Measurements from ENCODE around the gene GFRA1. TPM values are rescaled to one million over a fixed set of nuclear protein-coding genes. Genes with fewer than 3 reads are reported as not detected.

Gene GFRA1
- polyA plus RNA-seq, 3 donors, result not detected

DNA sequence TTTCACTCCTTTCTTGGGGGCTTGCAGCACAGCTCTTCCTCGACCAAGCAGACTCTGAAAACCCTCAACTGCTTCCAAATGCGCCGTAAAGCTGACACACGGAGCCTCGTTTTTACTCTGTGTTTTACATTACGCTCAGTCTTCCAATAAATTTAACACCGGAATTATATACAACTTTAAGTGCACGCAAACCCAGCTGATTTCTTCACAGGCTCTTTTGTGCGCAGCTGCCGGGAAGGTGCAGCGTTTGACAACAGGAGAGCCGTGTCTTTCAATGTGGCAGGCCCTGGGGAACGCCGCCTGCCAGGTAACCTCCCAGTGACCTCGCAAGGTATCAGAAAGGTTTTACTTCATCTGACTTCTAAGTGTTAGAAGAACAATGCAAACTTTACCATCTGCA lies 35.0 kb downstream of the GFRA1 start:
- H2AFZ ChIP-seq (ENCODE audit: insufficient read depth, low read depth, low read length, poor library complexity, severe bottlenecking), result no peak overlapping the region
- H3K27ac ChIP-seq (ENCODE audit: low read depth in 1 of 2, low read length in 2 of 2), result no peak overlapping the region
- no peak overlapping the region for H3K9ac ChIP-seq (ENCODE audit: insufficient read depth, low read length, poor library complexity, severe bottlenecking)
- H3K4me1 ChIP-seq (ENCODE audit: control insufficient read depth in 1 of 2, insufficient read depth in 2 of 2, low read length in 2 of 2), result no peaks in the 10 kb centered on the region
- WGBS (ENCODE audit: insufficient coverage), result 91% methylated on average over 15 of the region's 15 CpGs
- no peak overlapping the region for H3K4me3 Mint-ChIP-seq
- H3K9me3 ChIP-seq (replicated peaks in 1 of 2; ENCODE audit: control insufficient read depth in 1 of 2, insufficient read depth in 1 of 2, low read length in 2 of 2), result peaks cover 0 to 8% of the 10 kb centered on the region in 2 donors
- no peaks in the 10 kb centered on the region for H3K4me1 Mint-ChIP-seq
- intact Hi-C loops (cut with micrococcal nuclease), result no loop called here
- no peaks in the 10 kb centered on the region for H4K20me1 ChIP-seq (ENCODE audit: insufficient read depth, low read length)
- no peaks in the 10 kb centered on the region for H3K36me3 ChIP-seq (replicated peaks in 1 of 2; ENCODE audit: control insufficient read depth in 1 of 2, insufficient read depth in 2 of 2, low read length in 2 of 2)
- no peak for DNase-seq
- H3K27ac Mint-ChIP-seq, result peak overlapping the region in 1 of 7 donors; percentile 35
- H3K9me3 Mint-ChIP-seq, result peaks cover 0 to 6% (median 3%) of the 10 kb centered on the region in 7 donors
- no peaks in the 10 kb centered on the region for H3K79me2 ChIP-seq (ENCODE audit: insufficient read depth, low read length)
- no peak overlapping the region for H3K4me3 ChIP-seq (replicated peaks in 1 of 3; ENCODE audit: low read depth in 2 of 3, low read length in 3 of 3)
- TF ChIP-seq, protein P1, sequence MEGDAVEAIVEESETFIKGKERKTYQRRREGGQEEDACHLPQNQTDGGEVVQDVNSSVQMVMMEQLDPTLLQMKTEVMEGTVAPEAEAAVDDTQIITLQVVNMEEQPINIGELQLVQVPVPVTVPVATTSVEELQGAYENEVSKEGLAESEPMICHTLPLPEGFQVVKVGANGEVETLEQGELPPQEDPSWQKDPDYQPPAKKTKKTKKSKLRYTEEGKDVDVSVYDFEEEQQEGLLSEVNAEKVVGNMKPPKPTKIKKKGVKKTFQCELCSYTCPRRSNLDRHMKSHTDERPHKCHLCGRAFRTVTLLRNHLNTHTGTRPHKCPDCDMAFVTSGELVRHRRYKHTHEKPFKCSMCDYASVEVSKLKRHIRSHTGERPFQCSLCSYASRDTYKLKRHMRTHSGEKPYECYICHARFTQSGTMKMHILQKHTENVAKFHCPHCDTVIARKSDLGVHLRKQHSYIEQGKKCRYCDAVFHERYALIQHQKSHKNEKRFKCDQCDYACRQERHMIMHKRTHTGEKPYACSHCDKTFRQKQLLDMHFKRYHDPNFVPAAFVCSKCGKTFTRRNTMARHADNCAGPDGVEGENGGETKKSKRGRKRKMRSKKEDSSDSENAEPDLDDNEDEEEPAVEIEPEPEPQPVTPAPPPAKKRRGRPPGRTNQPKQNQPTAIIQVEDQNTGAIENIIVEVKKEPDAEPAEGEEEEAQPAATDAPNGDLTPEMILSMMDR (IDR thresholded peaks at IDR 0.05), result no peak
- H3K36me3 Mint-ChIP-seq, result no peaks in the 10 kb centered on the region
- H3K4me2 ChIP-seq (replicated peaks; ENCODE audit: extremely low read depth, low read length, poor library complexity, severe bottlenecking), result no peak overlapping the region
- H3K27me3 ChIP-seq (ENCODE audit: control insufficient read depth in 2 of 2, insufficient read depth in 2 of 2, low read length in 2 of 2), result no peaks in the 10 kb centered on the region
- H3K27me3 Mint-ChIP-seq (ENCODE audit: low read depth in 3 of 3), result no peaks in the 10 kb centered on the region

- Histone ChIP-seq H3K4me2 (replicated peaks; ENCODE audit: extremely low read depth, low read length, poor library complexity, severe bottlenecking) (no peak overlapping the region), H3K79me2 (ENCODE audit: insufficient read depth, low read length) (no peaks in the 10 kb centered on the region), H3K27me3 (ENCODE audit: control insufficient read depth in 2 of 2, insufficient read depth in 2 of 2, low read length in 2 of 2) (no peaks in the 10 kb centered on the region), H3K27ac (ENCODE audit: low read depth in 1 of 2, low read length in 2 of 2) (no peak overlapping the region), H3K4me1 (ENCODE audit: control insufficient read depth in 1 of 2, insufficient read depth in 2 of 2, low read length in 2 of 2) (no peaks in the 10 kb centered on the region), H3K36me3 (replicated peaks in 1 of 2; ENCODE audit: control insufficient read depth in 1 of 2, insufficient read depth in 2 of 2, low read length in 2 of 2) (no peaks in the 10 kb centered on the region), H4K20me1 (ENCODE audit: insufficient read depth, low read length) (no peaks in the 10 kb centered on the region), H2AFZ (ENCODE audit: insufficient read depth, low read depth, low read length, poor library complexity, severe bottlenecking) (no peak overlapping the region), H3K9me3 (replicated peaks in 1 of 2; ENCODE audit: control insufficient read depth in 1 of 2, insufficient read depth in 1 of 2, low read length in 2 of 2) (peaks cover 0 to 8% of the 10 kb centered on the region in 2 donors), H3K4me3 (replicated peaks in 1 of 3; ENCODE audit: low read depth in 2 of 3, low read length in 3 of 3) (no peak overlapping the region), H3K9ac (ENCODE audit: insufficient read depth, low read length, poor library complexity, severe bottlenecking) (no peak overlapping the region)
- Mint-ChIP-seq H3K36me3 (no peaks in the 10 kb centered on the region), H3K4me1 (no peaks in the 10 kb centered on the region), H3K27ac (no peak overlapping the region), H3K27me3 (ENCODE audit: low read depth in 3 of 3) (no peaks in the 10 kb centered on the region), H3K4me3 (no peak overlapping the region), H3K9me3 (peaks cover 0 to 6% (median 3%) of the 10 kb centered on the region in 7 donors)
- DNase-seq, result no peak
- TF ChIP-seq, protein P1 (IDR thresholded peaks at IDR 0.05), result no peak
- 100% methylated on average over 1 of the region's 3 CpGs for WGBS (ENCODE audit: insufficient coverage)
- intact Hi-C loops (cut with micrococcal nuclease), result no loop called here
These were observed 35.7 kb downstream of the GFRA1 start for GRCh38 chr10:116237260-116237659.

All from CD14-positive monocyte (primary cell).